Stimulated activated CD4-positive, alpha-beta T cell treated with anti-CD3 and anti-CD28 coated beads, Interleukin-15, amount 100 ng/mL, for 24 hours (primary cell): ENCODE results near the gene PCGF1.
A peak's percentile ranks its signal among the peaks of the same experiment; 100 is the strongest.
"Not testable (repeated sequence)": the region's sequence is repeated elsewhere in the genome, so short reads cannot be mapped to it uniquely, and the experiment has no call there.

Experiments used
- DNase-seq: peaks from one replicate; pipeline ENCODE4 v3.0.0-alpha.2; 2020

The PCGF1 gene

GRCh38 chr2:74471332-74472065 is 36.0 kb downstream of the PCGF1 start:
- DNase-seq = no peak

DNA sequence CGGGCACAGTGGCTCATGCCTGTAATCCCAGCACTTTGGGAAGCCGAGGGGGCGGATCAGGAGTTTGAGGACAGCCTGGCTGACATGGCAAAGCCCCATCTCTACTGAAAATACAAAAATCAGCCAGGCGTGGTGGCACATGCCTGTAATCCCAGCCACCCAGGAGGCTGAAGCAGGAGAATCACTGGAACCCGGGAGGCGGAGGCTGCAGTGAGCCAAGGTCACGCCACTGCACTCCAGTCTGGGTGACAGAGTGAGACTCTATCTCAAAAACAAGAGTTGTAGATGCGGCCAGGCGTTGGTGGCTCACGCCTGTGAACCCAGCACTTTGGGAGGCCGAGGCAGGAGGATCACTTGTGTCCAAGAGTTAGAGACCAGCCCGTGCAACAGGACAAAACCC is 36.8 kb downstream of the PCGF1 start:
- not testable (repeated sequence) for DNase-seq

GRCh38 chr2:74464406-74464805 is 43.1 kb downstream of the PCGF1 start:
- DNase-seq = no peak

- DNase-seq = no peak
These were observed 44.7 kb downstream of the PCGF1 start for GRCh38 chr2:74462786-74463105.

DNA sequence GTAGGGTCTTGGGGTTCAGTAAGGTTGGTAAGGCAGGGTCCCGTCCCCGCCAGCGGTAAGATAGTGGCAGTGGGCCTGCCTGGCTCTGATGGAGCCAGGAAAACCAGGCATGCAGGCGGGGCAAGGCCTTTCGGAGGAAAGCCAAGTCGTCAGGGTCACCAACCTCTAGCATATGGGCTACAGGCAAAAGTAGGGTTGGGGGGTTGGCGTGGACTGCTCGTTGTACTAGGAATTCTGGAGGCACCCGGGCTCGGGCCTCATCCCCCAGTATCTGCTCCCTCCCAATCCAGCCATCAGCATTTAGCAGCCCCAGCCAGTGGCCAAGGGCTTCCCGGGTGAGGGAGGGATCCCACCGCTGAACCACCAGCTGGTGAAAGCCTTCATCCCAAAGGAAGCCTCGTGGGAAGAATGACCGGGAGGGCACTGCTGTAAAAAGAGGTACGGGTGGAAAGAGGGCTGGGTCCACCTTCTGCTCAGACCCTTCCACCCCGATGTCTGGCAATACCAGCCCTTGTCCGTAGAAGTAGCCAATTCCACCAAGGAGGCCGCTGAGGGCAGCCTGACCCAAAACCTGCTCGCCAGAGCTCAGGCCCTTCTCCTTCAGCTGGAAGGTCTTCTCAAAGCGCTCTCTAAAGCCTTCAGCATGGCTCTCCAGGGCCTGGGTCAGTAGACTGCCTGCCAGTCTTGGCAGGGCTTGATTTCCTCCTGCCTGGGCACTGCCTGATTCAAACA is 45.3 kb downstream of the PCGF1 start:
- no peak for DNase-seq

GRCh38 chr2:74461187-74462053 is 46.1 kb downstream of the PCGF1 start:
- peak; percentile 27 for DNase-seq

DNA sequence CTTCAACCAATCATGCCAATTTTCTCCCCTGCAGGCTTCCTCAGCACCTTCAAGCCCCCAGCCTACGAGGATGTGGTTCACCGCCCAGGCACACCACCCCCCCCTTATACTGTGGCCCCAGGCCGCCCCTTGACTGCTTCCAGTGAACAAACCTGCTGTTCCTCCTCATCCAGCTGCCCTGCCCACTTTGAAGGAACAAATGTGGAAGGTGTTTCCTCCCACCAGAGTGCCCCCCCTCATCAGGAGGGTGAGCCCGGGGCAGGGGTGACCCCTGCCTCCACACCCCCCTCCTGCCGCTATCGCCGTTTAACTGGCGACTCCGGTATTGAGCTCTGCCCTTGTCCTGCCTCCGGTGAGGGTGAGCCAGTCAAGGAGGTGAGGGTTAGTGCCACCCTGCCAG is 47.3 kb downstream of the PCGF1 start:
- DNase-seq = peak; percentile 18

GRCh38 chr2:74459503-74460118 is 47.9 kb downstream of the PCGF1 start:
- DNase-seq = peak; percentile 17

GRCh38 chr2:74458938-74459363 is 48.5 kb downstream of the PCGF1 start:
- peak; percentile 27 for DNase-seq

DNA sequence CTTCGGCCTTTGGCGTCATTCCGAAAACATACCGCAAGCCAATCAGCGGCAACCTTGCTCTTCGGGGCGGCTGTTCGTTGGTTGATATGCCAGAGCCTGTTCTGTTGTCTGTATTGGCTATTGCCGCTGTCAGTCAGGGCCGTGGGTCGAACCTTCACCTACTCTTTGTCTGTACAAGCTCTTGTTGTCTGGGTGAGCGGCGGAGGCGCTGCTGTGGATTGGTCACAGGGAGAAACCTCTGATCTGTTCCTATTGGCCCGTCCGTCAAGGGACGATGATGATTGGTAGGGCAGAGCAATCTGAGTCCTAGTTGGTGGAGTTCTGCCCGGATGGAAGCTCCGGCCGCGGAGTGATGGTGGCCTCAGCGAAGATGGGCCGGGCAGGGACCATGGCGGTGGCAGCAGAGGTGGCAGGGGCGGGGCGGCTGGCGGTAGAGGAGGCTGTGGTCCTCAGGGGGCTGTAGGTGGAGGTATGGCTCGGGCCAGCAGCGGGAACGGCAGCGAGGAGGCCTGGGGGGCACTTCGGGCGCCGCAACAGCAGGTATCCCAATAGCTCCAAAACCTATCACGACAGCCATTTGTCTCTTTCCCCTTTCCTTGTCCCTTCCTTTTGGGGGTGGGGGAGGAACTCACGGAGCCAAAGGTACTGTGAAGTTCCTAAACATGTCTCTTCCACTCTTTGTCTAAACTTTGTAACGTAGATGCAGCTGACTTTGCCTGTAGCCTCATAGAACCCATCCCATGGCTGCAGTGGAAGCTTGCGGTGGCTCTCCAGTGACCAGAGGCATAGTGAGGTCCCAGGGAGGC is 49.2 kb downstream of the PCGF1 start, which contains the start of gene WBP1:
Gene WBP1, plus strand, starts transcription at position 307 of the 806 bp plus-strand sequence. Its CDS starts 165 bp downstream, at position 472.
- peak; percentile 99 for DNase-seq

- DNase-seq = peak; percentile 89
These were observed 49.9 kb downstream of the PCGF1 start for GRCh38 chr2:74457549-74458131.

DNA sequence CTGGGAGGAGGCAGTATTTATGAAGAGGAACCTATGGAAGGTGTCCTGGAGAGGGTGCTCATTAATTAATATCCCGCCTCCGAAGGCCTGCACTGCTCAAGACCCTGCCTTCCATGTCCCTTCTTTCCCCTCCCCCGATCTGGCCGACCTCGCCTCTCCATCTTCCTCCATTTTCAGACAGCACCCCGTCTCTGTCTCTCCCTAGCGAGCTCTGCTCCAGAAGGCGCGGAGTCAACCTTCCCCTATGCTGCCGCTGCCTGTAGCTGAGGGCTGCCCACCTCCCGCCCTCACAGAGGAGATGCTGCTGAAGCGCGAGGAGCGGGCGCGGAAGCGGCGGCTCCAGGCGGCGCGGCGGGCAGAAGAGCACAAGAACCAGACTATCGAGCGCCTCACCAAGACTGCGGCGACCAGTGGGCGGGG is 50.4 kb downstream of the PCGF1 start:
- no peak for DNase-seq
